Measurements from ENCODE around the gene MYOM1. TPM values are rescaled to one million over a fixed set of nuclear protein-coding genes. Genes with fewer than 3 reads are reported as not detected.
A peak's percentile ranks its signal among the peaks of the same experiment; 100 is the strongest.

MYOM1 gene
- total RNA-seq, 2 experiments from 2014 or later: 2.4 to 3.8 TPM

DNA sequence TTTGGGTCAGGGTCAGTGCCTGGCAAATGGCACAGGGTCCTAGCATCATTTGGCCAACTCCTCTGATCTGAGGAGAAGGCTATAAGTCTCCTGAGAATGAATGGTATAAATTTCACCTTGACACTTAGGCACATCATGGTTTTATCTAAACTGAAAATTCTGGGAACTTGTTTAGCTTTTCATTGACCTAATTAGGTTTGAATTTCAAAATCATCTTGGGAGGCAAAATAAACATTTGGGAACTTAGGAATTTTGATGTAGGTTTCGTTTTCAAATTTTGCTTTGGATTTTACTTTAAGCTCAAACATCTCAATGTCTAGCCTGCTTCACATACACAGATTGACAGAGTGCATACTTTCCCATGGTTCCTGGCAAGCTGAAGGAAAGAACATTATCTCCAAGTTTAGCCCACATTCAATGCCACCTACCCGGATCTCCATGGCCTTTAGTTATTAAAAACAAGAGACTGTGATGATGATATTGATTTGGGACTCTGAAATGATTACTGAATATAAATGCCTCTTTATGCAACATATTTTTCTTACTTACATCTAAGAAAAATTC lies 44.5 kb downstream of the MYOM1 start:
- CTCF ChIA-PET (ENCODE audit: unreplicated experiment): interaction anchor here (0.6 kb wide), 1 partner anchor 419 kb away, joined by 3 read pairs; no protein-coding TSS in a partner anchor

GRCh38 chr18:3172097-3172496 lies 47.7 kb downstream of the MYOM1 start:
- no peaks in the 10 kb centered on the region for H3K36me3 ChIP-seq (ENCODE audit: insufficient read depth, low read length)
- POLR2A ChIA-PET: no interaction called here
- H3K4me3 ChIP-seq (ENCODE audit: low read depth, low read length, poor library complexity, severe bottlenecking): no peak overlapping the region

More for the DNA sequence above, 44.5 kb downstream of the MYOM1 start:
- TF ChIP-seq EZH2phosphoT487 (IDR thresholded peaks at IDR 0.05; ENCODE audit: borderline replicate concordance, low read depth, low read length) (no peak), CTCF (conservative IDR thresholded peaks at IDR 0.05; ENCODE audit: low read length) (no peak)
- Histone ChIP-seq H3K9me3 (ENCODE audit: low read length) (no peaks in the 10 kb centered on the region), H2AFZ (ENCODE audit: low read length) (peak overlapping the region; percentile 56; the same call in 1 of the 2 replicates), H3K4me3 (ENCODE audit: low read depth, low read length, poor library complexity, severe bottlenecking) (no peak overlapping the region), H3K4me1 (ENCODE audit: insufficient read depth, low read length, poor library complexity, severe bottlenecking) (peaks cover 43% of the 10 kb centered on the region), H3K4me2 (ENCODE audit: low read length) (no peak overlapping the region), H3K9me2 (ENCODE audit: insufficient read depth, low read length) (no peaks in the 10 kb centered on the region), H4K20me1 (ENCODE audit: insufficient read depth, low read length) (no peaks in the 10 kb centered on the region), H3K79me2 (ENCODE audit: insufficient read depth, low read depth, low read length) (no peaks in the 10 kb centered on the region), H3K27ac (ENCODE audit: low read depth, low read length, poor library complexity, severe bottlenecking) (no peak overlapping the region), H3K36me3 (ENCODE audit: insufficient read depth, low read length) (no peaks in the 10 kb centered on the region)
- DNase-seq (ENCODE audit: low spot score): no peak
- intact Hi-C loops (cut with micrococcal nuclease; ENCODE audit: unreplicated experiment): loop anchor here (5.0 to 10.0 kb wide), 3 partner anchors 272 to 520 kb away; partner anchors contain the start of gene SMCHD1
- POLR2A ChIA-PET: interaction anchor here (0.6 to 2.1 kb wide), 6 partner anchors 9 to 554 kb away, joined by 3 to 6 read pairs (median 3); no protein-coding TSS in a partner anchor
- BruUV-seq (replicated peaks): no TSS peak

More at GRCh38 chr18:3172097-3172496, 47.7 kb downstream of the MYOM1 start:
- intact Hi-C loops (cut with micrococcal nuclease; ENCODE audit: unreplicated experiment): loop anchor here (10.0 kb wide), 1 partner anchor 517 kb away; the partner anchor contains the start of gene SMCHD1
- Histone ChIP-seq H3K4me1 (ENCODE audit: insufficient read depth, low read length, poor library complexity, severe bottlenecking) (peaks cover 13% of the 10 kb centered on the region), H3K27ac (ENCODE audit: low read depth, low read length, poor library complexity, severe bottlenecking) (no peak overlapping the region), H2AFZ (ENCODE audit: low read length) (no peak overlapping the region), H3K4me2 (ENCODE audit: low read length) (no peak overlapping the region), H3K9me2 (ENCODE audit: insufficient read depth, low read length) (no peaks in the 10 kb centered on the region), H3K79me2 (ENCODE audit: insufficient read depth, low read depth, low read length) (no peaks in the 10 kb centered on the region), H3K9me3 (ENCODE audit: low read length) (no peaks in the 10 kb centered on the region), H4K20me1 (ENCODE audit: insufficient read depth, low read length) (no peaks in the 10 kb centered on the region)
- CTCF ChIA-PET (ENCODE audit: unreplicated experiment): no interaction called here
- no TSS peak for BruUV-seq (replicated peaks)
- no peak for DNase-seq (ENCODE audit: low spot score)
- TF ChIP-seq EZH2phosphoT487 (IDR thresholded peaks at IDR 0.05; ENCODE audit: borderline replicate concordance, low read depth, low read length) (no peak), CTCF (conservative IDR thresholded peaks at IDR 0.05; ENCODE audit: low read length) (no peak)
